ENCODE results near the gene DNAJB2. TPM values are rescaled to one million over a fixed set of nuclear protein-coding genes. Genes with fewer than 3 reads are reported as not detected.

Gene DNAJB2
- total and polyA plus RNA-seq, 5 experiments from 2014 or later: 5.0 to 105 (median 6.6) TPM

DNA sequence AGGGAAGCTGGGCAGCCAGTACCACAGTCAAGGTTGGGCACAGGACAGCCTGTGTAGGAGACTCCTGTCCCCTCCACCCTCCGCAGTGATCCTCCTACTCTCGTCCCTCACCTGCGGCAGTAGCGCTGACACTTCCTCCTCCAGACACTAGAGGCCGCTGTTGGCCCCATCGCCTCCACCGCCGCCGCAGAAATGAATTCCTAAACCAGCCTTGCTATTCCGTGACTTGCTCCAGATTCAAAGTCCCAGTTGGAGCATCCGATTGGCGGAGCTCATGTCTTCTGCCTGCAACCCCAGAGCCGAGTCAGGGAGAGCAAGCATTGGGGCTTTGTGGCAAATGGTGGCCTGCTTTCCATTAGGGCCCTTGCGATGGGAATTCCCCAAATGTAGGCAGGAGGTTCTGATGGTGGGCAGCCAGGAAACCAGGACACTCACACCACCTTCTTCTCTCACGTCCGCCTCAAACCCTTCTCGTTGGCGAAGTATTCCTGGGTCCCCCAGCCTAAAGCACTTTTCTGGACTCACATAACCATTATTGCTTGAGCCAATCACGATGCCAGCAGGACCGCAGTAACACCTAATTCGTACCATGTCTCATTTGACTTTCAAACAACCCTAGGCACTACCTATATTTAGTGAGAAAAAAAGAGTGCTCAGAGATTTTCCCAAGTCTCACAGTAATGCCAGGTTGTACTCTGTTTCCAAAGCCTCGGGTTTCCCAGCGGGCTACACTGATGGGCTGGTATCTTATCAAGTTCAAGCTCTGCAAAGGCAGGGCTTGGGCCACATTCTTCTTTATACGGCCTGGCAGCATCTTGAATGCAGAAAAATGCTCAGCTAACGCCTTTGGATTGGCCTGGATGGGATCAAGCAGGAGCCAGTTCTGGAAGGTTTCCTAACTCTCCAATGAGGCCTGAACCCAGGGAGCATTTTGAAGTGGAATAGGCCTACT is 1.2 kb upstream of the DNAJB2 start:
- Mint-ChIP-seq H3K36me3 (peaks cover 2 to 29% (median 10%) of the 10 kb centered on the region in 3 donors), H3K27me3 (peaks cover 0 to 2% (median 0%) of the 10 kb centered on the region in 5 donors), H3K27ac (peak overlapping the region; percentile 77 to 100 (median 100)), H3K9me3 (no peaks in the 10 kb centered on the region), H3K4me1 (peaks cover 18 to 49% (median 45%) of the 10 kb centered on the region in 4 donors), H3K4me3 (peak overlapping the region; percentile 73 to 99 (median 96))
- DNase-seq (peak; percentile 56 to 86 (median 72)), ATAC-seq (peak in 1 of 2 donors; percentile 8)
- POLR2A ChIA-PET: interaction anchor here (1.2 to 6.9 kb wide), 13 partner anchors 8 to 619 kb away, joined by 3 to 170 read pairs (median 10); partner anchors contain the start of genes ANKZF1, ATG9A, BCS1L and CNPPD1

DNA sequence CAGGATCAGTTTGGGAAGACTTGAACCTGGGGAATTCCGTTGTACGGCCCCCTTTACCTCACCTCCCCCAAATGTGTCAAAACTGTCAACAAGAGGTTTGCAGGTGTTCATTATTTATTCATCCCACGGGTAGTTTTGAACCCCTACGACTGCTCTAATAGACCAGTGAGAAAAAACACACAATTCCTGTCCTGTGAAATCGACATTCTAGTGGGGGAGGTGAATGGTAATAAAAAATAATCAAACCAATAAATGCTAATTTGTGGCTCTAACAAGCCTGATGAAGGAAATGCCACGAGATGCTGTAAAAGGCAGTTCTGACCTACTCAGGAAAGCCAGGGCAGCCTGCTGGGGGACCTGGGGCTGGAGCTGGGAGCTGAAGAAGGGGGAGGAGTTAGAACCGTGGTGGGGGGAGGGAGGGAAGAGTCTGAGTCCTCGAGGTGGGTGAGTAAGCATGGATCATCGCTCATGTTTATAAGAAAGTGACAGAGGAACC is 463 bp upstream of the DNAJB2 start:
- peaks cover 21 to 52% (median 49%) of the 10 kb centered on the region in 4 donors for H3K4me1 Mint-ChIP-seq
- H3K27me3 Mint-ChIP-seq: peaks cover 0 to 2% (median 0%) of the 10 kb centered on the region in 5 donors
- no peak for DNase-seq
- H3K4me3 Mint-ChIP-seq: peak overlapping the region; percentile 88 to 99 (median 97)
- peaks cover 4 to 36% (median 13%) of the 10 kb centered on the region in 3 donors for H3K36me3 Mint-ChIP-seq
- H3K27ac Mint-ChIP-seq: peak overlapping the region; percentile 77 to 100 (median 100)
- POLR2A ChIA-PET: interaction anchor here (0.6 to 6.9 kb wide), 18 partner anchors 9 to 1048 kb away, joined by 3 to 170 read pairs (median 8); partner anchors contain the start of genes ANKZF1, ATG9A, BCS1L and CNPPD1
- ATAC-seq: no peak
- no peaks in the 10 kb centered on the region for H3K9me3 Mint-ChIP-seq

DNA sequence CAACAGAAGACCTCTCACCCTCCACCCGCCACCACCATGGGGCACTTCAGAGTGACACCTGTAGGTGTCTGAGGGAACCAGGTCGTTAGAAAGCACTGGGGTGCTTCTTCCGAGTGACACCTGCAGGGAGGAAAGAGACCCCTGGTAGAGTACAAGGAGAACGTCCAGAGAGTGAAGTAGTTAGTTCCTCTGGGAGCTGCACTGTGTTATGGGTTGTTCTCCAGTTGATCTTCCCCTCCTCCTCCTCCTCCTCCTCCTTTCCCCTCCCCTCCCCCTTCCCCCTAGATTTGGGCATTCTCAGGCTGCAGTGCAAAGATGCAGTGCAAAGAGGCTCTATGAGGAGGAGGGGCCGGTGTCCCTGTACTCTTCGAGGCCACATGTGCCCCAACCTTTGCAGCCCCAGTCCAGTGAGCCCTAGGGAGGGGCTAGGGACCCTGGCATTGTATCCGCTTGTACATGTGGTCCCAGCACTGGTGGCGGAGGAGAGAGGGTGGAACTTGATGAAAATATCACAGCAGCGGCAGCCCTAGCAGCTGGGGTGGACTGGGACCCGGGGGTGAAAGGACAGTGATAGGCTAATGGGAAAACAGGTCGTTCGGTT is 850 bp downstream of the DNAJB2 start:
- Mint-ChIP-seq H3K9me3 (no peaks in the 10 kb centered on the region), H3K36me3 (peaks cover 4 to 48% (median 13%) of the 10 kb centered on the region in 3 donors), H3K4me1 (peaks cover 21 to 55% (median 50%) of the 10 kb centered on the region in 4 donors), H3K27me3 (peaks cover 0 to 2% (median 0%) of the 10 kb centered on the region in 5 donors), H3K4me3 (peak overlapping the region; percentile 89 to 99 (median 98)), H3K27ac (peak overlapping the region; percentile 98 to 100 (median 100))
- peak in 1 of 10 donors; percentile 11 for DNase-seq
- POLR2A ChIA-PET: interaction anchor here (1.4 to 6.9 kb wide), 12 partner anchors 10 to 120 kb away, joined by 4 to 170 read pairs (median 10); partner anchors contain the start of genes ANKZF1, ATG9A, CNPPD1 and DNPEP
- ATAC-seq: no peak

DNA sequence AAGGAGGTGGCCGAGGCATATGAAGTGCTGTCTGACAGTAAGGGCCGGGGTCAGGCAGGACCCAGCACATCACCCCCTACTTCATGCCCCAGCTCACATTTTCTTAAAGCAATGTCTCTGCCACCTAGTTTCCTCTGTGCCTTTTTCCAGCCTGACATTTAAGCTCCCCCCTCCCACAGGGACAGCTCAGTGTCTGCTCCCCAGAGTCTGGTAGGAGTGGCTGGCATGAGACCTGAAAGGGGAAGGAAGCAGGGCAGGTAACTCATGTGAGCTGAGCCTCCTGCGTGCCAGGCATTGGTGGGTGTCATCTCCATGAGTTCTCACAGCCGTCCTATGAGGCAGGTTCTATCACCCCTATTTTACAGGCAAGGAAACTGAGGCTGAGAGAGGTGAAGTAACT is 1.5 kb downstream of the DNAJB2 start:
- ATAC-seq (no peak), DNase-seq (no peak)
- Mint-ChIP-seq H3K4me1 (peaks cover 23 to 57% (median 54%) of the 10 kb centered on the region in 4 donors), H3K4me3 (peak overlapping the region; percentile 55 to 99 (median 96)), H3K9me3 (no peaks in the 10 kb centered on the region), H3K36me3 (peaks cover 4 to 52% (median 13%) of the 10 kb centered on the region in 3 donors), H3K27ac (peak overlapping the region in 9 of 10 donors; percentile 98 to 100 (median 100)), H3K27me3 (peaks cover 0 to 2% (median 0%) of the 10 kb centered on the region in 5 donors)
- POLR2A ChIA-PET: interaction anchor here (0.7 to 6.9 kb wide), 6 partner anchors 10 to 104 kb away, joined by 3 to 170 read pairs (median 20); partner anchors contain the start of genes ANKZF1, ATG9A, CNPPD1 and TUBA4A

DNA sequence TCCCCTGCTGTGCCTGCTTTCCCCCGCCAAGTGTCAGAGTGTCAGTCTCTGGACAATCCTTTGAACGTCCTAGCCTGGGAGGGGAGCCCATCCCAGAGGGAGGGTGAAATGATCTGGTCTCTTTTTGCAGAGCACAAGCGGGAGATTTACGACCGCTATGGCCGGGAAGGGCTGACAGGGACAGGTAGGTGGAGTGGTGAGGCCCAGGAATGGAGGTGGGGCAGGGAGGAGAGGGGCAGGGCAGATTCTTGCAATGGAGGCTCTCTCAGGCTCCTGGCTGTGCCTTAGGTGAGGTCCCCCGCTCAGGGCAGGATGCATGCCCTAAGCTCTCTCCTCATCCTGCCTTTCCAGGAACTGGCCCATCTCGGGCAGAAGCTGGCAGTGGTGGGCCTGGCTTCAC is 2.4 kb downstream of the DNAJB2 start:
- ATAC-seq: no peak
- peaks cover 4 to 52% (median 13%) of the 10 kb centered on the region in 3 donors for H3K36me3 Mint-ChIP-seq
- POLR2A ChIA-PET: interaction anchor here (1.8 to 6.9 kb wide), 3 partner anchors 10 to 30 kb away, joined by 5 to 170 read pairs (median 79); partner anchors contain the start of genes TUBA4A and TUBA4B
- peak overlapping the region in 2 of 10 donors; percentile 26 to 28 for H3K4me3 Mint-ChIP-seq
- H3K9me3 Mint-ChIP-seq: no peaks in the 10 kb centered on the region
- peaks cover 26 to 62% (median 57%) of the 10 kb centered on the region in 4 donors for H3K4me1 Mint-ChIP-seq
- H3K27ac Mint-ChIP-seq: peak overlapping the region in 8 of 10 donors; percentile 26 to 100 (median 100)
- DNase-seq: no peak
- H3K27me3 Mint-ChIP-seq: peaks cover 0 to 2% (median 0%) of the 10 kb centered on the region in 5 donors

DNA sequence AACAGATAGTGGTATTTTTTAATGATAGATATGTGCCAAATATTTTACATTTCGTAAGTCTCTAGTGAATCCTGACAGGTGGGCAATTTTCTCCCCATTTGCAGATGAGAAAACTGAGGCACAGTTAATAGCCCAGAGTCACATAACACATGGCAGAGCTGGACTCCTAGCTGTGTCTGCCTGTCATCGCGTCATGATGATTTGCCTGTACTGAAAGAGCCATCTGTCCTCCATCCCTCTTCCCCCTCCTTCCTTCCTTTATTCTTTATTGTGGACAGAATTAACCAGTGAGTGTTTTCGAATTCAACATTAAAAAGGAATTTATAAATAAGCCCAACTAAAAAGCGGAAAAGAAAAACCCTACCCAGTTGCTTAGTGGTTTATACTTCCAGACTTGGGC is 3.2 kb downstream of the DNAJB2 start:
- Mint-ChIP-seq H3K36me3 (peaks cover 4 to 52% (median 13%) of the 10 kb centered on the region in 3 donors), H3K4me3 (no peak overlapping the region), H3K27me3 (peaks cover 0 to 2% (median 0%) of the 10 kb centered on the region in 5 donors), H3K27ac (peak overlapping the region in 8 of 10 donors; percentile 23 to 100 (median 78)), H3K9me3 (no peaks in the 10 kb centered on the region), H3K4me1 (peaks cover 23 to 59% (median 55%) of the 10 kb centered on the region in 4 donors)
- DNase-seq (no peak), ATAC-seq (no peak)
- POLR2A ChIA-PET: interaction anchor here (1.1 to 6.9 kb wide), 3 partner anchors 12 to 36 kb away, joined by 4 to 170 read pairs (median 5); partner anchors contain the start of genes GLB1L, STK16, TUBA4A and TUBA4B

DNA sequence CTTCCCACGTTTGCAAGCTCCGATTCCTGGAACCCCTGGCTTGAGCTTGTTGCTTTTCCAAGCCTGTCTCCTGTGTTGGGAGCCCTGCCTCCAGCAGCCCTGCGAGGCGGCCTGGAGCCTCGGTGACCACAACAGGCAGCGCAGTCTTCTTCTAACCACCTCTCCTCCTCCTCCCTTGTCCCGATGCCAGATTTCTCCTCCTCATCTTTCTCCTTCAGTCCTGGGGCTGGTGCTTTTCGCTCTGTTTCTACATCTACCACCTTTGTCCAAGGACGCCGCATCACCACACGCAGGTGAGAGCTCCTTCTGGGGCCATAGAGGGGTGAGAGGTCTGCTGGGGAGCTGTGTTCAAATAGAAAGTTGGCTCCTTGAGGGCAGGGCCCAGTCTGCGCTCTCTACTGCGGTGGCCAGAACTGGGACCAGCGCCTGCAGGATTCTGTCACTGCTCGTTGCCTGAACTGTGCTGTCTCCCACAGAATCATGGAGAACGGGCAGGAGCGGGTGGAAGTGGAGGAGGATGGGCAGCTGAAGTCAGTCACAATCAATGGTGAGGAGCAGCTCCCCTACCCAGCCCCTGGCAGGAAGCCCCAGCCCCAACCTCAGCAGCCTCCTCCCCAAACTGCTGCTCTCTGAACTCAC is 3.9 kb downstream of the DNAJB2 start:
- H3K9me3 Mint-ChIP-seq: no peaks in the 10 kb centered on the region
- DNase-seq (no peak), ATAC-seq (no peak)
- peaks cover 20 to 52% (median 48%) of the 10 kb centered on the region in 4 donors for H3K4me1 Mint-ChIP-seq
- POLR2A ChIA-PET: interaction anchor here (1.1 to 6.9 kb wide), 4 partner anchors 13 to 37 kb away, joined by 3 to 170 read pairs (median 4); partner anchors contain the start of genes GLB1L, STK16, TUBA4A and TUBA4B
- no peak overlapping the region for H3K4me3 Mint-ChIP-seq
- H3K27me3 Mint-ChIP-seq: peaks cover 0 to 2% (median 0%) of the 10 kb centered on the region in 5 donors
- H3K36me3 Mint-ChIP-seq: peaks cover 4 to 52% (median 13%) of the 10 kb centered on the region in 3 donors
- peak overlapping the region; percentile 23 to 100 (median 72) for H3K27ac Mint-ChIP-seq

DNA sequence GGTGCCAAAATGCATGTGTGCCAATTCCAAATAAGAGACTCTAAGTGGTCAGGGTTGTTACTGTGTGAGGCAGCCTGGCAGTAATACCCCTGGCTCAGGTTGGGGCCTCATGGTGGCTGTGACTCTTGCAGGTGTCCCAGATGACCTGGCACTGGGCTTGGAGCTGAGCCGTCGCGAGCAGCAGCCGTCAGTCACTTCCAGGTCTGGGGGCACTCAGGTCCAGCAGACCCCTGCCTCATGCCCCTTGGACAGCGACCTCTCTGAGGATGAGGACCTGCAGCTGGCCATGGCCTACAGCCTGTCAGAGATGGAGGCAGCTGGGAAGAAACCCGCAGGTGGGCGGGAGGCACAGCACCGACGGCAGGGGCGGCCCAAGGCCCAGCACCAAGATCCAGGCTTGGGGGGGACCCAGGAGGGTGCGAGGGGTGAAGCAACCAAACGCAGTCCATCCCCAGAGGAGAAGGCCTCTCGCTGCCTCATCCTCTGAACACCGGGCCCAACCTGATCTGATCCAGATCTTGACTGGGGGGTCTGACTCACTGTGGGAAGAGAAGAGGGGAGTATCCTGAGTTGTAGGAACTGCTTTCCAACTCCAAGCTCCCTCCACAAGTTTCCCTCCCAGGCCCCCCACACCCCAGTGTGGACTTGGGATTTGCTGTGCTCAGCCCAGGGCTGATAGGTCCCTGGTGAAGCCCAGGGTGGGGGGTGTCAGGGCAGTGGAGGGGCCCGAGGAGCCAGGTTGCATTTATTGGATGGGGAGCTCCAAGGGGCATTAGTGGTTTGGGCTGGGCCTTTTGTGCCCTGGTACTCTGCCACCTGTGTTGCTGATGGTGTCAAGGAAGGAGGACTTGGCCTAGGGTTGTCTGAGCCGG is 5.6 kb downstream of the DNAJB2 start:
- Mint-ChIP-seq H3K4me3 (no peak overlapping the region), H3K27ac (peak overlapping the region in 5 of 10 donors; percentile 26 to 93 (median 66)), H3K27me3 (peaks cover 0 to under 1% (median 0%) of the 10 kb centered on the region in 5 donors), H3K36me3 (peaks cover 4 to 52% (median 13%) of the 10 kb centered on the region in 3 donors), H3K4me1 (peaks cover 13 to 39% (median 36%) of the 10 kb centered on the region in 4 donors), H3K9me3 (no peaks in the 10 kb centered on the region)
- DNase-seq: no peak
- POLR2A ChIA-PET: interaction anchor here (1.2 to 1.7 kb wide), 4 partner anchors 10 to 55 kb away, joined by 3 to 5 read pairs (median 4); partner anchors contain the start of genes ANKZF1 and ATG9A
- ATAC-seq: no peak

DNA sequence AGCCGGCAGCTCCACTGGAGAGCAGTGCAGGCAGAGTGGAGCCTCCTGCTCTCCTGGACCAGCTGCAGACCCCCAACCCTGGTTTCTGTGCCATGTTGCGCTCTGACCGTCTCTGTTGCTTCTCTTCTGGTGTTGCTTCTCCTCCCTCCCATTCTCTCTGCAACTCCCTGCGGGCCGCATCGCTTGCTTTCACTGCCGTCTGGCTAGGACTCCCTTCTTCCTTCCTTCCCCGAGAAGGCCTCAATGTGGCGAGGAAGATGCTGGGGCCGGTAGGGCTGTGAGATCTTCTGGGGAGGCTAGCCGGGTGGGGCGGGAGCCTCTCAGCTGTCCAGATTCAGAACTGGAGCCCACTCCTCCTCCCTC is 6.2 kb downstream of the DNAJB2 start:
- peaks cover 11 to 32% (median 30%) of the 10 kb centered on the region in 4 donors for H3K4me1 Mint-ChIP-seq
- peaks cover 4 to 47% (median 13%) of the 10 kb centered on the region in 3 donors for H3K36me3 Mint-ChIP-seq
- H3K27ac Mint-ChIP-seq: peak overlapping the region in 6 of 10 donors; percentile 9 to 93 (median 61)
- H3K4me3 Mint-ChIP-seq: no peak overlapping the region
- ATAC-seq (no peak), DNase-seq (no peak)
- no peaks in the 10 kb centered on the region for H3K27me3 Mint-ChIP-seq
- H3K9me3 Mint-ChIP-seq: no peaks in the 10 kb centered on the region
- POLR2A ChIA-PET: interaction anchor here (1.2 to 1.7 kb wide), 2 partner anchors 36 to 56 kb away, joined by 3 to 4 read pairs; partner anchors contain the start of genes ANKZF1 and ATG9A

DNA sequence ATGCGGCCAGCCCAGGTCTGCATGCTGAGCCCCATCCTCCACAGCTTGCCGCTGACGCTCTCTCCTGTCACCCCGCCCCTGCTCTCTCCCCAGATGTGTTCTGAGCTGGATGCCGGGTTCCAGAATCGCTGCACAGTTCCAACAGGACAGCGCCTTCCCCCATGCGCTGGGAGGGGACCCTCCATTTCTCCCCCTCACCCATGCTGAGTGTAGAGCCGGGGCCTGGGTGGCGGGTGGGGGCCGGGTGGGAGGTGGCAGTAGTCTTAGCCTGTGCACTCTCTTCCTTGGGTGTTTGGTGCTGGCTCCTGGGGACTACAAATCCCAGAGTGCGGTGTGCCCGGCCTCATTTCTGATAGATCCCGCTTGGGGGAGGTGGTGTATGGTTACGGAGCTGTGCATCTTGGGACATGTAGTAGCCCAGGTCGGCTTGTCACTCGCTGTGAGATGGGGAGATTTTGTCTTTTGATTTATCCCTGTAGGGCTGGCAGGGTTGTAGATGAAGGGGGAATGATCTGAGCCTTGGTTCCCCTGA is 6.8 kb downstream of the DNAJB2 start:
- Mint-ChIP-seq H3K9me3 (no peaks in the 10 kb centered on the region), H3K36me3 (peaks cover 4 to 42% (median 13%) of the 10 kb centered on the region in 3 donors), H3K4me3 (no peak overlapping the region), H3K27ac (peak overlapping the region in 6 of 10 donors; percentile 45 to 93 (median 75)), H3K4me1 (peaks cover 11 to 26% (median 24%) of the 10 kb centered on the region in 4 donors), H3K27me3 (no peaks in the 10 kb centered on the region)
- POLR2A ChIA-PET: interaction anchor here (0.9 to 1.7 kb wide), 3 partner anchors 9 to 56 kb away, joined by 3 to 5 read pairs (median 4); partner anchors contain the start of genes ANKZF1 and ATG9A
- ATAC-seq (no peak), DNase-seq (no peak)

Data from naive thymus-derived CD8-positive, alpha-beta T cell (primary cell).